HL-60 (cell line): ENCODE results near the gene FCN2.

Experiments used
- GABPA ChIP-seq: IDR thresholded peaks from 2 replicates; pipeline ENCODE4 v1.6.1; 2012; ENCODE audit warnings: low read depth
- POLR2AphosphoS5 ChIP-seq: IDR thresholded peaks from 2 replicates; pipeline ENCODE4 v1.6.1; 2012; ENCODE audit warnings: low read depth
- TF ChIP-seq, protein P1 (sequence below): IDR thresholded peaks from one replicate; pipeline ENCODE4 v1.5.1; 2011; ENCODE audit warnings: low read length, control low read depth, inconsistent platforms; ENCODE audit not compliant: insufficient read depth

DNA sequence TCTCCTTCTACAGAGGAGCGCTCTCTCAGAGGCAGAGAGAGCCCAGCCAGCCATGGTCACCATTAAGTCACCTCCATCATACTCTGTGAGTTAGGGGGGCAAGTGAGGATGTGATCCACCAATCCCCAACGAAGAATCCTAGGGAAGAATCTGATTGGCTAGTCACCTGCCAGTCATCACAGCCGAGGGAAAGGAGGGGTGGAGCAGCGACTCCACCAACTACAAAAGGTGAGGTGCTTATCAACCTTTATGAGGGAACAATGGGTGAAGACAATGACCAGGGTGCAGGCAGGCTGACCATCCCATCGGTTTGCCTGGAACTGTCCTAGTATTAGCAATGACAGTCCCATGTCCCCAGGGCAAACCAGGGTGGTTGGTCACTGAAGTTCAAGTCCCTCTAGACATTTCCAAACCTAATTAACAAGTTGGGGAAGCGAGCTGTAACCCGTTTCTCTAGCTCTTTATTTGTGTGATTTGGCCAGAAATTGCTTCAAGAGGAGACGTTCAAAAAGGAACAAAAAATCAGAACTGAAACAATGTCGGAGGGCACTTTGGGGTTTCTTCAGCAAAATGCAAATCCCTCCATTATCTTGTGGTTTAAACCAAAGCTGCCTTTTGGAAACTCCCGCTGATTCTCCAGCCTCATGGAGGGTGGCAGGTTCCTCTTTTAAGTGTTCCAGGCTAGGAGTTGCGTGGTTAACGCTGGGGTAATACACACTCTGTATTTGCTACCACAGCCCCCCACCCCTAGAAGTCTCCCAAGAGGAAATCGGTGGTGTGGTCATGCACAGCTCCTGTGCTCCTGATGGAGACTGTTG is 55.9 kb downstream of the FCN2 start:
- peak; percentile 85 for TF ChIP-seq POLR2AphosphoS5
- TF ChIP-seq, protein P1, sequence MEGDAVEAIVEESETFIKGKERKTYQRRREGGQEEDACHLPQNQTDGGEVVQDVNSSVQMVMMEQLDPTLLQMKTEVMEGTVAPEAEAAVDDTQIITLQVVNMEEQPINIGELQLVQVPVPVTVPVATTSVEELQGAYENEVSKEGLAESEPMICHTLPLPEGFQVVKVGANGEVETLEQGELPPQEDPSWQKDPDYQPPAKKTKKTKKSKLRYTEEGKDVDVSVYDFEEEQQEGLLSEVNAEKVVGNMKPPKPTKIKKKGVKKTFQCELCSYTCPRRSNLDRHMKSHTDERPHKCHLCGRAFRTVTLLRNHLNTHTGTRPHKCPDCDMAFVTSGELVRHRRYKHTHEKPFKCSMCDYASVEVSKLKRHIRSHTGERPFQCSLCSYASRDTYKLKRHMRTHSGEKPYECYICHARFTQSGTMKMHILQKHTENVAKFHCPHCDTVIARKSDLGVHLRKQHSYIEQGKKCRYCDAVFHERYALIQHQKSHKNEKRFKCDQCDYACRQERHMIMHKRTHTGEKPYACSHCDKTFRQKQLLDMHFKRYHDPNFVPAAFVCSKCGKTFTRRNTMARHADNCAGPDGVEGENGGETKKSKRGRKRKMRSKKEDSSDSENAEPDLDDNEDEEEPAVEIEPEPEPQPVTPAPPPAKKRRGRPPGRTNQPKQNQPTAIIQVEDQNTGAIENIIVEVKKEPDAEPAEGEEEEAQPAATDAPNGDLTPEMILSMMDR: no peak
- TF ChIP-seq GABPA: no peak
